ENCODE measurements around the gene CACNA1C.
A peak's percentile ranks its signal among the peaks of the same experiment; 100 is the strongest.
"Not testable (repeated sequence)": the region's sequence is repeated elsewhere in the genome, so short reads cannot be mapped to it uniquely, and the experiment has no call there.

CACNA1C gene

GRCh38 chr12:2239381-2239871 is 186.6 kb downstream of the CACNA1C start:
- DNase-seq: no peak

GRCh38 chr12:2240390-2240789 is 187.6 kb downstream of the CACNA1C start:
- no peak for DNase-seq

GRCh38 chr12:2240984-2241383 is 188.2 kb downstream of the CACNA1C start:
- DNase-seq: no peak

GRCh38 chr12:2242216-2242615 is 189.4 kb downstream of the CACNA1C start:
- DNase-seq: no peak

- no peak for DNase-seq
Measured at GRCh38 chr12:2242816-2243215, 190.0 kb downstream of the CACNA1C start.

- no peak for DNase-seq
Measured at GRCh38 chr12:2243275-2243674, 190.5 kb downstream of the CACNA1C start.

- no peak for DNase-seq
Measured at GRCh38 chr12:2244013-2244861, 191.4 kb downstream of the CACNA1C start.

- DNase-seq: no peak
Measured at GRCh38 chr12:2246358-2246757, 193.6 kb downstream of the CACNA1C start.

GRCh38 chr12:2247120-2247519 is 194.3 kb downstream of the CACNA1C start:
- DNase-seq: no peak

GRCh38 chr12:2247596-2247995 is 194.8 kb downstream of the CACNA1C start:
- no peak for DNase-seq

GRCh38 chr12:2248087-2248900 is 195.5 kb downstream of the CACNA1C start:
- DNase-seq: no peak

GRCh38 chr12:2248901-2249381 is 196.2 kb downstream of the CACNA1C start:
- no peak for DNase-seq

- no peak for DNase-seq
Measured at GRCh38 chr12:2250797-2251196, 198.0 kb downstream of the CACNA1C start.

- DNase-seq: no peak
Measured at GRCh38 chr12:2251526-2252209, 198.9 kb downstream of the CACNA1C start.

- no peak for DNase-seq
Measured at GRCh38 chr12:2255311-2255710, 202.5 kb downstream of the CACNA1C start.

GRCh38 chr12:2255731-2256130 is 202.9 kb downstream of the CACNA1C start:
- DNase-seq: not testable (repeated sequence)

- DNase-seq: no peak
Measured at GRCh38 chr12:2256453-2256852, 203.7 kb downstream of the CACNA1C start.

GRCh38 chr12:2256915-2257314 is 204.1 kb downstream of the CACNA1C start:
- DNase-seq: no peak

GRCh38 chr12:2258025-2258424 is 205.2 kb downstream of the CACNA1C start:
- peak; percentile 29 to 35 for DNase-seq

- DNase-seq: peak; percentile 89 to 90
Measured at GRCh38 chr12:2259369-2259768, 206.6 kb downstream of the CACNA1C start.

- no peak for DNase-seq
Measured at GRCh38 chr12:2260441-2260840, 207.7 kb downstream of the CACNA1C start.

- DNase-seq: no peak
Measured at GRCh38 chr12:2261708-2262107, 208.9 kb downstream of the CACNA1C start.

GRCh38 chr12:2262449-2262848 is 209.7 kb downstream of the CACNA1C start:
- no peak for DNase-seq
